Panc1 (cell line): ENCODE data around the gene TRIP4. TPM values are rescaled to one million over a fixed set of nuclear protein-coding genes. Genes with fewer than 3 reads are reported as not detected.

Experiments used
- ATAC-seq: fragments of 200-7000 bp; cut with Tn5 transposase; 2 replicates; pipeline ENCODE4 v1.9.1; 2020; ENCODE audit warnings: mild to moderate bottlenecking, moderate library complexity
- BruUV-seq: library from RNA; stranded (reverse); fragments of 400-500 nt; replicated peaks from 2 replicates; lab custom pipeline; 2021; lab: Mats Ljungman, UMichigan
- CTCF ChIA-PET: fragments of 300-600 bp; sonication (Branson Sonifier 250); formaldehyde crosslinking; loops from one replicate; lab custom pipeline; 2022; ENCODE audit warnings: antibody characterized with exemption; lab: Charles Lee
- POLR2A ChIA-PET: fragments of 300-600 bp; sonication (Branson Sonifier 250); formaldehyde crosslinking; loops from one replicate; lab custom pipeline; 2022; ENCODE audit warnings: antibody characterized with exemption; lab: Charles Lee
- DNase-seq: peaks from one replicate; pipeline ENCODE4 v3.0.0-alpha.2; 2010; ENCODE audit warnings: low read depth, low spot score
- H3K27ac ChIP-seq: 2 replicates; pipeline ENCODE4 v1.5.1; 2011; ENCODE audit warnings: mild to moderate bottlenecking, low read length, inconsistent platforms
- H3K27me3 ChIP-seq: fragments of 200-500 bp; sonication (Bioruptor generic); 2 replicates; pipeline ENCODE4 v1.6.0; 2014; ENCODE audit warnings: low read length, inconsistent platforms; ENCODE audit not compliant: control insufficient read depth, insufficient read depth
- H3K36me3 ChIP-seq: fragments of 200-500 bp; sonication (Bioruptor generic); 2 replicates; pipeline ENCODE4 v1.5.1; 2014; ENCODE audit warnings: inconsistent platforms, mild to moderate bottlenecking, low read length, moderate library complexity; ENCODE audit not compliant: control insufficient read depth, insufficient read depth
- H3K4me1 ChIP-seq: 2 replicates; pipeline ENCODE4 v1.5.1; 2011; ENCODE audit warnings: inconsistent platforms, mild to moderate bottlenecking, low read length, moderate library complexity; ENCODE audit not compliant: control insufficient read depth, insufficient read depth
- H3K4me3 ChIP-seq, 2 experiments: 2 replicates each; pipeline ENCODE4 v1.5.1; 2011 to 2012; ENCODE audit warnings: low read depth in 2 of 2, low read length in 2 of 2, mild to moderate bottlenecking in 2 of 2, inconsistent platforms in 1 of 2, moderate library complexity in 1 of 2
- H3K9me3 ChIP-seq: fragments of 200-500 bp; sonication (Bioruptor generic); 2 replicates; pipeline ENCODE4 v1.5.1; 2014; ENCODE audit warnings: low read depth, mild to moderate bottlenecking, inconsistent platforms, low read length, moderate library complexity; ENCODE audit not compliant: control insufficient read depth, insufficient read depth
- CTCF ChIP-seq: fragments of 450-650 bp; IDR thresholded peaks from 2 replicates; pipeline ENCODE4 v1.5.1; 2017; ENCODE audit warnings: mild to moderate bottlenecking
- POLR2AphosphoS5 ChIP-seq: IDR thresholded peaks from 2 replicates; pipeline ENCODE4 v1.6.1; 2012; ENCODE audit warnings: mild to moderate bottlenecking, low read depth, low read length, moderate library complexity
- REST ChIP-seq, 2 experiments: IDR thresholded peaks; 2 replicates each; pipeline ENCODE4 v1.6.1; 2011 to 2012; ENCODE audit warnings: low read depth in 2 of 2, control low read depth in 1 of 2, low read length in 1 of 2, mild to moderate bottlenecking in 1 of 2, moderate library complexity in 1 of 2; ENCODE audit not compliant: insufficient read depth in 1 of 2
- SIN3A ChIP-seq: IDR thresholded peaks from 2 replicates; pipeline ENCODE4 v1.6.1; 2012; ENCODE audit warnings: low read depth, mild to moderate bottlenecking, low read length, moderate library complexity, borderline replicate concordance; ENCODE audit not compliant: insufficient read depth
- TCF7L2 ChIP-seq: IDR thresholded peaks from 2 replicates; pipeline ENCODE4 v1.6.1; 2011; ENCODE audit warnings: mild to moderate bottlenecking, low read depth, low read length, inconsistent platforms
- in situ Hi-C: cut with HindIII; loops from 2 replicates; pipeline ENCODE4 v1.10.0; 2016; ENCODE audit warnings: low sequenced_read_pairs, low pct_unique_long_range_greater_than_20kb
- intact Hi-C: fragments of 100-400 bp; cut with micrococcal nuclease; formaldehyde crosslinking; loops from one replicate; pipeline ENCODE4 v1.10.0; 2022; ENCODE audit not compliant: unreplicated experiment
- total RNA-seq: library from RNA; stranded (reverse); gene quantifications from one replicate; pipeline ENCODE4 v1.2.1, GENCODE V29; 2021; ENCODE audit not compliant: unreplicated experiment

The TRIP4 gene
- total RNA-seq, 1 experiment from 2014 or later: 42.8 TPM

GRCh38 chr15:64502151-64502550 is 114.5 kb downstream of the TRIP4 start:
- ATAC-seq (no peak), DNase-seq (no peak)
- H3K9me3 ChIP-seq: no peaks in the 10 kb centered on the region
- H3K36me3 ChIP-seq: peaks cover 4% of the 10 kb centered on the region; the same call in 1 of the 2 replicates
- BruUV-seq: no TSS peak
- intact Hi-C loops (no loop called here), in situ Hi-C loops (no loop called here)
- H3K27ac ChIP-seq: no peak overlapping the region
- CTCF ChIA-PET: no interaction called here
- TF ChIP-seq CTCF (no peak), SIN3A (no peak), REST (IDR thresholded peaks at IDR 0.05; ENCODE audit: insufficient read depth in 1 of 2, low read depth in 2 of 2, low read length in 1 of 2) (no peak), TCF7L2 (no peak), POLR2AphosphoS5 (no peak)
- H3K4me3 ChIP-seq: no peak overlapping the region
- H3K4me1 ChIP-seq: no peaks in the 10 kb centered on the region; the same call in 1 of the 2 replicates
- POLR2A ChIA-PET: no interaction called here
- H3K27me3 ChIP-seq: no peaks in the 10 kb centered on the region

- intact Hi-C loops (no loop called here), in situ Hi-C loops (no loop called here)
- DNase-seq (no peak), ATAC-seq (no peak)
- no TSS peak for BruUV-seq
- ChIA-PET CTCF (no interaction called here), POLR2A (no interaction called here)
- no peak for TF ChIP-seq POLR2AphosphoS5
- TF ChIP-seq SIN3A: no peak
- TF ChIP-seq REST (IDR thresholded peaks at IDR 0.05; ENCODE audit: insufficient read depth in 1 of 2, low read depth in 2 of 2, low read length in 1 of 2): no peak
- TF ChIP-seq CTCF: no peak
- no peak for TF ChIP-seq TCF7L2
- no peaks in the 10 kb centered on the region for H3K27me3 ChIP-seq
- H3K27ac ChIP-seq: no peak overlapping the region
- H3K9me3 ChIP-seq: no peaks in the 10 kb centered on the region
- H3K4me1 ChIP-seq: no peaks in the 10 kb centered on the region; the same call in 1 of the 2 replicates
- H3K4me3 ChIP-seq: no peak overlapping the region
- H3K36me3 ChIP-seq: peaks cover 4% of the 10 kb centered on the region; the same call in 1 of the 2 replicates
Measured at GRCh38 chr15:64502551-64502950, 114.9 kb downstream of the TRIP4 start.
